GM12864 (cell line): ENCODE results near the gene STUM.

ENCODE experiments used
- DNase-seq: peaks from one replicate; pipeline ENCODE4 v3.0.0-alpha.2; 2011; ENCODE audit warnings: low read depth
- H3K4me3 ChIP-seq: 2 replicates; pipeline ENCODE4 v1.5.1; 2011; ENCODE audit warnings: mild to moderate bottlenecking, low read depth, low read length, control low read depth
- TF ChIP-seq, protein P1 (sequence below): IDR thresholded peaks from 2 replicates; pipeline ENCODE4 v1.5.1; 2011; ENCODE audit warnings: low read depth, mild to moderate bottlenecking, moderate library complexity, low read length, control low read depth, inconsistent platforms; ENCODE audit errors: missing control alignments

The STUM gene

GRCh38 chr1:226627050-226627755 lies 78.6 kb downstream of the STUM start:
- DNase-seq, result no peak
- H3K4me3 ChIP-seq, result no peak overlapping the region
- TF ChIP-seq, protein P1, sequence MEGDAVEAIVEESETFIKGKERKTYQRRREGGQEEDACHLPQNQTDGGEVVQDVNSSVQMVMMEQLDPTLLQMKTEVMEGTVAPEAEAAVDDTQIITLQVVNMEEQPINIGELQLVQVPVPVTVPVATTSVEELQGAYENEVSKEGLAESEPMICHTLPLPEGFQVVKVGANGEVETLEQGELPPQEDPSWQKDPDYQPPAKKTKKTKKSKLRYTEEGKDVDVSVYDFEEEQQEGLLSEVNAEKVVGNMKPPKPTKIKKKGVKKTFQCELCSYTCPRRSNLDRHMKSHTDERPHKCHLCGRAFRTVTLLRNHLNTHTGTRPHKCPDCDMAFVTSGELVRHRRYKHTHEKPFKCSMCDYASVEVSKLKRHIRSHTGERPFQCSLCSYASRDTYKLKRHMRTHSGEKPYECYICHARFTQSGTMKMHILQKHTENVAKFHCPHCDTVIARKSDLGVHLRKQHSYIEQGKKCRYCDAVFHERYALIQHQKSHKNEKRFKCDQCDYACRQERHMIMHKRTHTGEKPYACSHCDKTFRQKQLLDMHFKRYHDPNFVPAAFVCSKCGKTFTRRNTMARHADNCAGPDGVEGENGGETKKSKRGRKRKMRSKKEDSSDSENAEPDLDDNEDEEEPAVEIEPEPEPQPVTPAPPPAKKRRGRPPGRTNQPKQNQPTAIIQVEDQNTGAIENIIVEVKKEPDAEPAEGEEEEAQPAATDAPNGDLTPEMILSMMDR, result no peak

DNA sequence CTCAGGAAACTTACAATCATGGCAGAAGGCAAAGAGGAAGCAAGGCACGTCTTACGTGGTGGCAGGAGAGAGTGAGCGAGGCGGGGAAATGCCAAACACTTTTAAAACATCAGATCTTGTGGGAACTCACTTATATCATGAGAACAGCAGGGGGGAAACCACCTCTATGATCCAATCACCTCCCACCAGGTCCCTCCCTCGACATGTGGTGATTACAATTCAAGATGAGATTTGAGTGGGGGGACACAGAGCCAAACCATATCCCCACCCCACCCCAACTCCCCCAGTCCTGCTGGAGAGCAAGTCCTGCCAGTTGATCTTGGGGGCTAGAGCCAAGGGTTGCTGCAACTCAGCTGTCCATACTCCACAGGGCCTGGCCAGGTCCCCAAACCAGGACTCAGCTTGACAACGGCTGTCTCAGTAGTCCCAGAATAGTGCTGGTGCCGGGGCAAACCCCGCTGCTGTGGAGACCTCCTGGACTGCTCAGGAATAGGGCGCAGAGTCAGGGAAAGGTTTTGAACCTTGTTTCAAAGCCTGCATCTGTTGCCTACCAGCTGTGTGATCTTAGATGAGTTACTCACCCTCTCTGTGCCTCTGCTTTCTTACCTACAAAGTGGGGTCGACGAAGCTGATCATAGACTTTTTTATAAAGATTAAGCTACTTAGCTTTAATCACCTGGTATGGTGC lies 79.5 kb downstream of the STUM start:
- no peak for DNase-seq
- no peak overlapping the region for H3K4me3 ChIP-seq
- TF ChIP-seq, protein P1, result no peak

DNA sequence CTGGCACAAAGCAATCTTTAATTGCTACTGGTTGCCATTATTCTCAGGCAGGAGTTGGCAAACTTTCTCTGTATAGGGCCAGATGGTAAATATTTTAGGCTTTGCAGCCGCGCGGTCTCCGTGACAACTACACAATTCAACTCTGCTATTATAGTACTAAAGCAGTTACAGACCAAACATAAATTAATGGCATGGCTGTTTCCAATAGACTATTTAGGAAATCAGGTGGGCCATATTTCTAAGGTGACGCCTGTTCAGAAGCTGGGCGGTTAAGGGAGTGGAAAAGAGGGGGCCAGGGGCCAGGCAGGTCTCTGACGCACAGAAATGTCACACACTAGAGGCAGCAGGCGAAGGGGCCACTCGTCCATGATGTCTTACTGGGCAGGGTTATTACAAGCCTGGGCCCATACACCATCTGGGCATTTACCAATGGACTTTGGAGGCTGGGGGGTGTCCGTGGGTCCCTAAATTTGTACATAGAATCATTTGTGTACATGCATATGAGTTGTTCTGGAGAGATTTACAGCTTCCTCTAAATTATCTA lies 80.1 kb downstream of the STUM start:
- TF ChIP-seq, protein P1, result no peak
- DNase-seq, result no peak
- no peak overlapping the region for H3K4me3 ChIP-seq

DNA sequence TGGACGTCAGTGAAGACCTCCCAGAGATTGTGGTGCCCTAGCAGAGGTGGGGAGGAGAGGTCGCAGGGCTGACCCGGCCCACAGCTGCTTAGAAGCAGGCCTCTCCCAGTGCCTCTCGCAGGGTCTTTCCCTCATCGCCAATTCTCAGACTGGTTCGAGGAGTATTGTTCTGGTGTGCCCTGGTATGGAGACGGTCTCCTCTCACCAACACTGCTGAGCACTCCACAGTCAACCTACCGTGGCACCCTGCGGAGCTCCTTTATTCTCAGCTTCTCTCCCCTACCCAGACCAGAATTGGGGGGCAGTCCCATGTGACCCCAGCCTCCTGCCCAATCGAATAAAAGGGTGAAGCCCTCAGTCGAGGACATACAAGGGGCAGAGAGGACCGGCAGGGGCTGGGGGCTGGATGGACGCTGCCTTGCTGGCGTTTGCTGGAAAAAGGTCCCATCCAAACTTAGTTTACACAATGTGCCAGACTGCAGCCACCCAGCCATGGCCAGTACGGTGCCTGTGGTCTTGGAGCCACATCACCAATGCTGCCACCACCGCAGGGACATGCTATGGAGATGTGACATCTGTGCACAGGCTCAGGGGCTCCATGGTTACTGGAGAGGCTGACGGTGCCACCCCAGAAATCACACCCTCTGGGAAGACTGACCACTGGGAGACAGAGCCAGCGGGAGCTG lies 80.8 kb downstream of the STUM start:
- no peak overlapping the region for H3K4me3 ChIP-seq
- TF ChIP-seq, protein P1, result no peak
- DNase-seq, result no peak

- H3K4me3 ChIP-seq, result no peak overlapping the region
- TF ChIP-seq, protein P1, result no peak
- DNase-seq, result no peak
These were observed 81.5 kb downstream of the STUM start for GRCh38 chr1:226629896-226630550.

DNA sequence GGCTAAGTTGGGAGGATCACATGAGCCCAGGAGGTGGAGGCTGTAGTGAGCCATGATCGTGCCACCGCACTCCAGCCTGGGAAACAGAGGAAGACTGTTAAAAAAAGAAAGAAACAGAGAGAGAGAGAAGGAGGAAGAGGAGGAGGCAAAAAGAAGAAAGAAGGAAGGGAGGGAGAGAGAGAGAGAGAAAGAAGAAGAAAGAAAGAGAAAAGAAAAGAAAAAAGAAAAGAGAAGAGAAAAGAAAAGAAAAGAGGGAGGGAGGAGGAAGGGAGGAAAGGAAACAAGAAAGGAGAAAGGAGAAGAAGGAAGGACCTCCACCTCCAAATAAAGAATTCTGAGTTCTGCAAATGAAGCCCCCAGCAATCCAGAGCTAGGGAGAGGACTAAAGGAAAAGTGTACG lies 82.0 kb downstream of the STUM start:
- TF ChIP-seq, protein P1, result no peak
- no peak overlapping the region for H3K4me3 ChIP-seq
- DNase-seq, result no peak
